Suprapubic skin (tissue), 3 donors: Measurements from ENCODE around the gene PARVG.

Source experiments
- CTCF ChIP-seq, 2 donors: fragments of 200-600 bp in 1 of 2; fragments of 450-650 bp in 1 of 2; sonication (generic) in 1 of 2; IDR thresholded peaks; one replicate each; pipeline ENCODE4 v1.5.1; 2016 to 2019; ENCODE audit warnings: antibody characterized with exemption in 2 of 2, mild to moderate bottlenecking in 1 of 2, moderate library complexity in 1 of 2
- POLR2A ChIP-seq, 2 donors: fragments of 450-650 bp; IDR thresholded peaks; one replicate each; pipeline ENCODE4 v1.6.1; 2017; ENCODE audit warnings: antibody characterized with exemption in 2 of 2, mild to moderate bottlenecking in 2 of 2, moderate library complexity in 2 of 2

- no peak for TF ChIP-seq CTCF (IDR thresholded peaks at IDR 0.05)
- no peak for TF ChIP-seq POLR2A (IDR thresholded peaks at IDR 0.05)
Measured at GRCh38 chr22:44199164-44199563, 18.4 kb downstream of the PARVG start.
